Measurements from ENCODE around the gene TRIM2.

Gene TRIM2

DNA sequence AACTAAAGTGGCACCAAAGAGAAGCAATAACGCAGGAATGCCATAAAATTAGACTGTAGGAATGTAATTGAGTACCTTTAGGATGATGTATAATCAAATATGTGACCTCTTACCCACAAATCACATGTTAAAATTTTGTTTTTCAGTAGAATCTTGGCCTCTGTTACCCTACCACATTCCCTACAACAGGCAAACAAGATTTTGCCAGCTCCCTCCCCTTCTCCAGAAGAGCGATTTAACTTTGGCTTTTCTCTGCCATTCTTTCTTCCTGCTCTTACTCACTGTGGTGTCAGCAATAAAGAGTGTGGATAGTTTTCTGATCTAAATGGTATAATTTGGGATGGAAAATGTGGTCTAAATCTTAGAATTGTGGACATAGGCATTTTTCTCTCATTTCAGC, 57.2 kb downstream of the TRIM2 start:
- no peak overlapping the region for H4K8ac ChIP-seq (ENCODE audit: low read depth, low read length)
- DNase-seq (ENCODE audit: low spot score), result no peak
- no peak overlapping the region for H3K18ac ChIP-seq (ENCODE audit: low read length)
- no peaks in the 10 kb centered on the region for H3K79me1 ChIP-seq (ENCODE audit: low read depth, low read length)
- H3K4me2 ChIP-seq (ENCODE audit: insufficient read depth, low read length, poor library complexity, severe bottlenecking), result no peak overlapping the region
- no peak overlapping the region for H3K4me3 ChIP-seq (ENCODE audit: low read length in 2 of 2)
- H3K36me3 ChIP-seq (replicated peaks in 1 of 2; ENCODE audit: control insufficient read depth in 2 of 2, insufficient read depth in 2 of 2, low read length in 2 of 2), result peaks cover 0 to 43% of the 10 kb centered on the region in 2 donors
- H3K14ac ChIP-seq (ENCODE audit: low read length), result no peak overlapping the region
- no peak overlapping the region for H3K23ac ChIP-seq (ENCODE audit: low read depth, low read length, poor library complexity)
- no peak overlapping the region for H2AFZ ChIP-seq (ENCODE audit: low read length)
- H2AK5ac ChIP-seq (ENCODE audit: low read depth, low read length), result no peak overlapping the region
- no peak overlapping the region for H2BK120ac ChIP-seq (ENCODE audit: low read depth, low read length)
- no peak overlapping the region for H2BK15ac ChIP-seq (ENCODE audit: low read length)
- H3K4me1 ChIP-seq (ENCODE audit: control insufficient read depth in 2 of 2, insufficient read depth in 1 of 2, low read depth in 1 of 2, low read length in 2 of 2), result peaks cover 2 to 25% of the 10 kb centered on the region in 2 donors
- H3K27ac ChIP-seq (replicated peaks; ENCODE audit: low read length), result no peak overlapping the region
- H3K9ac ChIP-seq (ENCODE audit: low read depth, low read length, poor library complexity), result no peak overlapping the region
- WGBS, 2 donors (ENCODE audit: extremely low coverage in 2 of 2, insufficient read length in 2 of 2, insufficient replicate concordance in 1 of 2), result no CpG with 5 or more reads among the region's 2 CpGs
- no peak overlapping the region for H2BK12ac ChIP-seq (ENCODE audit: low read length)
- H3K4ac ChIP-seq (ENCODE audit: low read length), result no peak overlapping the region
- no peaks in the 10 kb centered on the region for H3K27me3 ChIP-seq (ENCODE audit: control insufficient read depth in 3 of 3, insufficient read depth in 3 of 3, low read depth in 1 of 3, low read length in 3 of 3)
- no peak overlapping the region for H2BK5ac ChIP-seq (ENCODE audit: low read length)
- peaks cover 4 to 28% of the 10 kb centered on the region in 2 donors for H3K9me3 ChIP-seq (replicated peaks in 1 of 2; ENCODE audit: control insufficient read depth in 2 of 2, insufficient read depth in 1 of 2, low read depth in 1 of 2, low read length in 2 of 2)
- H4K91ac ChIP-seq (ENCODE audit: low read depth, low read length, poor library complexity), result no peak overlapping the region

DNA sequence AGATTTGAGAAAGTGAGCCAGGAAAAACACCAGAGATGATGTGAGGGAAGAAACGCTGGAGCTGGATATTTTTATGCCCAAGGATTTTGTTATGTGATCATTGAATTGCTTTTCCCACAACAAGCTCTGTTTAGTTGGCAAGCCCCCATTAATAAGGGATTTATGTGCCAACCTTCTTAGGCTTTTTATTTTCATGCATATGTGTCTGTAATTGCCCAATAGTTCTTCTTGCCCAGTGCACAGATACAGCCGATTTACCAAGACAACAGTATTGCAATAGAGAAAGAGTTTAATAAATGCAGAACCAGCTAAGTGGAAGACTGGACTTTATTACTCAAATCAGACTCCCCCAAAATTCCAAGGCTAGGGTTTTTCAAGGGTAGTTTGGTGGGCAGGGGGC, 57.7 kb downstream of the TRIM2 start:
- Histone ChIP-seq H3K23ac (ENCODE audit: low read depth, low read length, poor library complexity) (no peak overlapping the region), H3K14ac (ENCODE audit: low read length) (no peak overlapping the region), H4K91ac (ENCODE audit: low read depth, low read length, poor library complexity) (no peak overlapping the region), H3K18ac (ENCODE audit: low read length) (no peak overlapping the region), H3K36me3 (replicated peaks in 1 of 2; ENCODE audit: control insufficient read depth in 2 of 2, insufficient read depth in 2 of 2, low read length in 2 of 2) (peaks cover 0 to 43% of the 10 kb centered on the region in 2 donors), H4K8ac (ENCODE audit: low read depth, low read length) (no peak overlapping the region), H3K9ac (ENCODE audit: low read depth, low read length, poor library complexity) (no peak overlapping the region), H3K4me3 (ENCODE audit: low read length in 2 of 2) (no peak overlapping the region), H3K4ac (ENCODE audit: low read length) (no peak overlapping the region), H2BK15ac (ENCODE audit: low read length) (no peak overlapping the region), H2BK120ac (ENCODE audit: low read depth, low read length) (no peak overlapping the region), H3K9me3 (replicated peaks in 1 of 2; ENCODE audit: control insufficient read depth in 2 of 2, insufficient read depth in 1 of 2, low read depth in 1 of 2, low read length in 2 of 2) (peaks cover 4 to 28% of the 10 kb centered on the region in 2 donors), H2AFZ (ENCODE audit: low read length) (no peak overlapping the region), H3K4me2 (ENCODE audit: insufficient read depth, low read length, poor library complexity, severe bottlenecking) (no peak overlapping the region), H2BK12ac (ENCODE audit: low read length) (no peak overlapping the region), H3K4me1 (ENCODE audit: control insufficient read depth in 2 of 2, insufficient read depth in 1 of 2, low read depth in 1 of 2, low read length in 2 of 2) (peaks cover under 1 to 20% of the 10 kb centered on the region in 2 donors), H3K27me3 (ENCODE audit: control insufficient read depth in 3 of 3, insufficient read depth in 3 of 3, low read depth in 1 of 3, low read length in 3 of 3) (no peaks in the 10 kb centered on the region), H2BK5ac (ENCODE audit: low read length) (no peak overlapping the region), H2AK5ac (ENCODE audit: low read depth, low read length) (no peak overlapping the region), H3K79me1 (ENCODE audit: low read depth, low read length) (no peaks in the 10 kb centered on the region), H3K27ac (replicated peaks; ENCODE audit: low read length) (no peak overlapping the region)
- DNase-seq (ENCODE audit: low spot score), result no peak
- WGBS, 2 donors (ENCODE audit: extremely low coverage in 2 of 2, insufficient read length in 2 of 2, insufficient replicate concordance in 1 of 2), result no CpG with 5 or more reads among the region's 2 CpGs

DNA sequence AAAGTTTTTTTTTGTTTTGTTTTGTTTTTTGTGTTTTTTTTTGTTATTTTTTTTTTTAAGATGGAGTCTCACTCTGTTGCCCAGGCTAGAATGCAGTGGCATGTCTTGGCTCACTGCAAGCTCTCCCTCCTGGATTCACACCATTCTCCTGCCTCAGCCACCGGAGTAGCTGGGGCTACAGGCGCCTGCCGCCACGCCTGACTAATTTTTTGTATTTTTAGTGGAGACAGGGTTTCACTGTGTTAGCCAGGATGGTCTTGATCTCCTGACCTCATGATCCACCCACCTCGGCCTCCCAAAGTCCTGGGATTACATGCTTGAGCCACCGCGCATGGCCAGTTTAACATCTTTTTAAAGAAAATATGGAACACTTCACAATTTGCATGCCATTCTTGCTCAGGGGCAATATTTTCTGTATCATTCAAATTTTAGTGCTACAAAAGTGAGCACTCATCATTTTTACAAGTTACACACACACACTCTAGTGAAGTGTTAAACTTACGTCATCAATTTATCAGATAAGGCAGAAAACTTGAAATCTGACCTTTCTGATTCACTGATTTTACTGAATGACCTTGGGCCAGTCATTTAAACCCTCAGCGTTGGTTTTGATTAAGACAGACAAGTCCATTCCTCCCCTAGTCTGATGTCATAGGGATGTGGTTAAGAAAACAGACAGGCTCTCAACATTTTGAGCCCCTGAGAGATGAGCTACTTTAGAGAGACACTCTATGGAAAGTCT, 61.2 kb downstream of the TRIM2 start:
- Histone ChIP-seq H3K36me3 (replicated peaks in 1 of 2; ENCODE audit: control insufficient read depth in 2 of 2, insufficient read depth in 2 of 2, low read length in 2 of 2) (peaks cover 3 to 47% of the 10 kb centered on the region in 2 donors), H3K9me3 (replicated peaks in 1 of 2; ENCODE audit: control insufficient read depth in 2 of 2, insufficient read depth in 1 of 2, low read depth in 1 of 2, low read length in 2 of 2) (peaks cover 4 to 28% of the 10 kb centered on the region in 2 donors), H3K4me1 (ENCODE audit: control insufficient read depth in 2 of 2, insufficient read depth in 1 of 2, low read depth in 1 of 2, low read length in 2 of 2) (peaks cover 3 to 30% of the 10 kb centered on the region in 2 donors), H3K4me3 (ENCODE audit: low read length in 2 of 2) (no peak overlapping the region), H3K9ac (ENCODE audit: low read depth, low read length, poor library complexity) (no peak overlapping the region), H2BK15ac (ENCODE audit: low read length) (no peak overlapping the region), H3K27ac (replicated peaks; ENCODE audit: low read length) (no peak overlapping the region), H3K27me3 (ENCODE audit: control insufficient read depth in 3 of 3, insufficient read depth in 3 of 3, low read depth in 1 of 3, low read length in 3 of 3) (no peaks in the 10 kb centered on the region), H2BK5ac (ENCODE audit: low read length) (no peak overlapping the region), H3K23ac (ENCODE audit: low read depth, low read length, poor library complexity) (no peak overlapping the region), H3K79me1 (ENCODE audit: low read depth, low read length) (no peaks in the 10 kb centered on the region), H2AK5ac (ENCODE audit: low read depth, low read length) (no peak overlapping the region), H2BK120ac (ENCODE audit: low read depth, low read length) (no peak overlapping the region), H2BK12ac (ENCODE audit: low read length) (no peak overlapping the region), H4K8ac (ENCODE audit: low read depth, low read length) (no peak overlapping the region), H3K18ac (ENCODE audit: low read length) (no peak overlapping the region), H4K91ac (ENCODE audit: low read depth, low read length, poor library complexity) (no peak overlapping the region), H3K4ac (ENCODE audit: low read length) (no peak overlapping the region), H2AFZ (ENCODE audit: low read length) (no peak overlapping the region), H3K4me2 (ENCODE audit: insufficient read depth, low read length, poor library complexity, severe bottlenecking) (no peak overlapping the region), H3K14ac (ENCODE audit: low read length) (no peak overlapping the region)
- WGBS, 2 donors (ENCODE audit: extremely low coverage in 2 of 2, insufficient read length in 2 of 2, insufficient replicate concordance in 1 of 2), result no CpG with 5 or more reads among the region's 9 CpGs
- DNase-seq (ENCODE audit: low spot score), result no peak

DNA sequence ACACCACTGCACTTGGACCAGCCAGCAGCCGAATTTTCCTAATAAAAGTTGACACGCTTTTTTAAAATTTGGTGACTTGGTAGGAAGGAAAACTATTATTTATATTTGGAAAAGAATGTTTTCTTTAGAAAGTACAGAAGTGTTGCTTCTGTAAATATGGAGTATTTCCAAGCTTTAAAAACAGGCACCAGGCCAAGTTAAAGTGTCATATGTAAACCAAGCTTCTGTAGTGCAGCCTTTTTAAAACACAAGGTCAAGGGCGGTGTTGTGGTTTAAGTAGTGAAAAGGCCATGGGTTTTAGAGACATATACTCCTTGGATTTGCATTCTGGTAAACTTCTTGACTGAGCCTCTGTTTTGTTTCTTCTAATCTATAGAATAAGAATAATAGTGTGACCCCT, 62.7 kb downstream of the TRIM2 start:
- Histone ChIP-seq H3K4ac (ENCODE audit: low read length) (no peak overlapping the region), H4K8ac (ENCODE audit: low read depth, low read length) (no peak overlapping the region), H2BK12ac (ENCODE audit: low read length) (no peak overlapping the region), H3K4me2 (ENCODE audit: insufficient read depth, low read length, poor library complexity, severe bottlenecking) (no peak overlapping the region), H3K27me3 (ENCODE audit: control insufficient read depth in 3 of 3, insufficient read depth in 3 of 3, low read depth in 1 of 3, low read length in 3 of 3) (no peaks in the 10 kb centered on the region), H2BK120ac (ENCODE audit: low read depth, low read length) (no peak overlapping the region), H3K27ac (replicated peaks; ENCODE audit: low read length) (no peak overlapping the region), H3K4me1 (ENCODE audit: control insufficient read depth in 2 of 2, insufficient read depth in 1 of 2, low read depth in 1 of 2, low read length in 2 of 2) (peaks cover 3 to 30% of the 10 kb centered on the region in 2 donors), H3K23ac (ENCODE audit: low read depth, low read length, poor library complexity) (no peak overlapping the region), H3K79me1 (ENCODE audit: low read depth, low read length) (no peaks in the 10 kb centered on the region), H2BK5ac (ENCODE audit: low read length) (no peak overlapping the region), H2AK5ac (ENCODE audit: low read depth, low read length) (no peak overlapping the region), H2AFZ (ENCODE audit: low read length) (no peak overlapping the region), H3K4me3 (ENCODE audit: low read length in 2 of 2) (no peak overlapping the region), H3K14ac (ENCODE audit: low read length) (no peak overlapping the region), H3K36me3 (replicated peaks in 1 of 2; ENCODE audit: control insufficient read depth in 2 of 2, insufficient read depth in 2 of 2, low read length in 2 of 2) (peaks cover 6 to 48% of the 10 kb centered on the region in 2 donors), H2BK15ac (ENCODE audit: low read length) (no peak overlapping the region), H4K91ac (ENCODE audit: low read depth, low read length, poor library complexity) (no peak overlapping the region), H3K9me3 (replicated peaks in 1 of 2; ENCODE audit: control insufficient read depth in 2 of 2, insufficient read depth in 1 of 2, low read depth in 1 of 2, low read length in 2 of 2) (peaks cover 4 to 15% of the 10 kb centered on the region in 2 donors), H3K18ac (ENCODE audit: low read length) (no peak overlapping the region), H3K9ac (ENCODE audit: low read depth, low read length, poor library complexity) (no peak overlapping the region)
- no peak for DNase-seq (ENCODE audit: low spot score)
- WGBS, 2 donors (ENCODE audit: extremely low coverage in 2 of 2, insufficient read length in 2 of 2, insufficient replicate concordance in 1 of 2), result no CpG with 5 or more reads among the region's 3 CpGs
